GM10248 (cell line): Measurements from ENCODE around the gene APOD.
"Not testable (repeated sequence)": the region's sequence is repeated elsewhere in the genome, so short reads cannot be mapped to it uniquely, and the experiment has no call there.

Source experiments
- CTCF ChIA-PET: fragments of 300-600 bp; sonication (Branson Sonifier 250); formaldehyde crosslinking; extraction: SDS; loops from one replicate; lab custom pipeline; 2021; ENCODE audit warnings: antibody characterized with exemption; lab: Yijun Ruan, JAX
- POLR2A ChIA-PET: fragments of 350-650 bp; sonication (Branson Sonifier 250); formaldehyde crosslinking; extraction: SDS; loops from one replicate; lab custom pipeline; 2020; ENCODE audit warnings: antibody characterized with exemption; lab: Yijun Ruan, JAX
- DNase-seq: peaks from one replicate; pipeline ENCODE4 v3.0.0; 2012; ENCODE audit errors: extremely low spot score
- TF ChIP-seq, protein P1 (sequence below): IDR thresholded peaks from 2 replicates; pipeline ENCODE4 v1.5.1; 2012; ENCODE audit warnings: mild to moderate bottlenecking, low read depth; ENCODE audit errors: extremely low read depth, missing control alignments, control extremely low read depth

Gene APOD

GRCh38 chr3:195622012-195622411 is 38.3 kb upstream of the APOD start:
- CTCF ChIA-PET: interaction anchor here (0.8 kb wide), 1 partner anchor 125 kb away, joined by 3 read pairs; no protein-coding TSS in a partner anchor
- DNase-seq, POLR2A ChIA-PET: not testable (repeated sequence)

- DNase-seq, CTCF ChIA-PET, POLR2A ChIA-PET: not testable (repeated sequence)
These were observed 37.4 kb upstream of the APOD start for GRCh38 chr3:195621095-195621494.

- CTCF ChIA-PET, DNase-seq, POLR2A ChIA-PET: not testable (repeated sequence)
These were observed 36.7 kb upstream of the APOD start for GRCh38 chr3:195620476-195620875.

DNA sequence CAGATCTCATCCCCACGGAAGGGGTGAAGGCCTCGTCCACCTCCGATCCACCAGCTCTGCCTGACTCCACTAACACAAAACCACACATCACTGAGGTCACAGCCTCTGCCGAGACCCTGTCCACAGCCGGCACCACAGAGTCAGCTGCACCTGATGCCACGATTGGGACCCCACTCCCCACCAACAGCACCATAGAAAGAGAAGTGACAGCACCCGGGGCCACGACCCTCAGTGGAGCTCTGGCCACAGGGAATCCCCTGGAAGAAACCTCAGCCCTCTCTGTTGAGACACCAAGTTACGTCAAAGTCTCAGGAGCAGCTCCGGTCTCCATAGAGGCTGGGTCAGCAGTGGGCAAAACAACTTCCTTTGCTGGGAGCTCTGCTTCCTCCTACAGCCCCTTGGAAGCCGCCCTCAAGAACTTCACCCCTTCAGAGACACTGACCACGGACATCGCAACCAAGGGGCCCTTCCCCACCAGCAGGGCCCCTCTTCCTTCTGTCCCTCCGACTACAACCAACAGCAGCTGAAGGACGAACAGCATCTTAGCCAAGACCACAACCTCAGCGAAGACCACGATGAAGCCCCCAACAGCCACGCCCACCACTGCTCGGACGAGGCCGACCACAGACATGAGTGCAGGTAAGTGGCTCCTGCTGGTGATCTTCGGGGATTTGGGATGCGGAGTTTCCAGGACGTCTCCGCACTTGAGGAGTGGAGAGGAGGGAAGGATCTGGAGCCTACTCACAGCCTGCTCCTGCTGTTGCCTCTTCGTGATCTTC is 36.0 kb upstream of the APOD start:
- CTCF ChIA-PET, DNase-seq, POLR2A ChIA-PET: not testable (repeated sequence)

GRCh38 chr3:195617784-195618659 is 34.3 kb upstream of the APOD start:
- POLR2A ChIA-PET, CTCF ChIA-PET, DNase-seq: not testable (repeated sequence)

- POLR2A ChIA-PET, CTCF ChIA-PET, DNase-seq: not testable (repeated sequence)
These were observed 33.4 kb upstream of the APOD start for GRCh38 chr3:195617134-195617533.

DNA sequence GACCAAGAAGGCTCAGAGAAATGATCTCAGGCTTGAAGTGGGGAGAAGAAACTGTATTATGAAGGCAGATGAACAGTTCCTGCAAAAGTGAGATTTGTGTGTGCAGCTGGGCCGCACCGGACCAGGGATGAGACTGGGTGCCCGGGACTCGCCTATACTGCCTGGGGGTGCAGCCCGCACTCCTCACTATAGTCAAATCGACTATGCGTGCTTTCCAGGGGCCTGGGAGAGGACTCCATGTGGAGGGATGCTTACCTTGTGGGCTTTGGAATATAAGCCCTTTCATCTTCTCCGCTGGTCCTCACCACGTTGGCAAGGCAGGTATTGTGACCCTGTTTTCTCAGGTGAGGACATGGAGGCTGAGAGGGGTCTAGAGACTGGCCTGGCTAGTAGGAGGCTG is 32.9 kb upstream of the APOD start:
- TF ChIP-seq, protein P1, sequence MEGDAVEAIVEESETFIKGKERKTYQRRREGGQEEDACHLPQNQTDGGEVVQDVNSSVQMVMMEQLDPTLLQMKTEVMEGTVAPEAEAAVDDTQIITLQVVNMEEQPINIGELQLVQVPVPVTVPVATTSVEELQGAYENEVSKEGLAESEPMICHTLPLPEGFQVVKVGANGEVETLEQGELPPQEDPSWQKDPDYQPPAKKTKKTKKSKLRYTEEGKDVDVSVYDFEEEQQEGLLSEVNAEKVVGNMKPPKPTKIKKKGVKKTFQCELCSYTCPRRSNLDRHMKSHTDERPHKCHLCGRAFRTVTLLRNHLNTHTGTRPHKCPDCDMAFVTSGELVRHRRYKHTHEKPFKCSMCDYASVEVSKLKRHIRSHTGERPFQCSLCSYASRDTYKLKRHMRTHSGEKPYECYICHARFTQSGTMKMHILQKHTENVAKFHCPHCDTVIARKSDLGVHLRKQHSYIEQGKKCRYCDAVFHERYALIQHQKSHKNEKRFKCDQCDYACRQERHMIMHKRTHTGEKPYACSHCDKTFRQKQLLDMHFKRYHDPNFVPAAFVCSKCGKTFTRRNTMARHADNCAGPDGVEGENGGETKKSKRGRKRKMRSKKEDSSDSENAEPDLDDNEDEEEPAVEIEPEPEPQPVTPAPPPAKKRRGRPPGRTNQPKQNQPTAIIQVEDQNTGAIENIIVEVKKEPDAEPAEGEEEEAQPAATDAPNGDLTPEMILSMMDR: no peak
- ChIA-PET POLR2A (no interaction called here), CTCF (no interaction called here)
- peak; percentile 9 for DNase-seq

DNA sequence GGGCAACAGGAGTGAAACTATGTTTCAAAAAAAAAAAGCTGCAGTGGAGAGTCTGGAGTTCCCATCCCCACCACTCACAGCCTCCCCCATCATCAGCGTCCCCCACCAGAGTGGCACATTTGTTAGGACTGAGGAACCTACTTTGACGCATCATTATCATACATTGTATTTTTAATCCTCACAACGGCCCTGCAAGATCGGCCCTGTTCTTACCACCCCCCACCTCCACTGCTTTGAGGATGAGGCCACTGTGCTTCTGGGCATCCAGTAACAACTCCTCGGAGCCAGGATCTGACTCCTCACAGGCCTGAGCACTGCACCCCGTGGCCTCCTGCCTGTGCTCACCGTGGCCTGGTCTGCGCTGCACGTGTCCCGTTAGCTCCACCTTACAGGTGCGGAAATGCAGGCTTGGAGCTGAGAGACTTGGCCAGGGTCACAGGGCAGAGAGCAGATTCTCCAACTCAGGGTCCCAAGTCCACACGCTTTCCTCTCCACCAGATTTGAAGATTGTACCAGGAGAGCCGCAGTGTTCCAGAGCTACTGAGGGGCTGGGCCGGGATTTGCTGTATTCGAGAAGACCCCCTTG is 32.3 kb upstream of the APOD start:
- POLR2A ChIA-PET, CTCF ChIA-PET: not testable (repeated sequence)

DNA sequence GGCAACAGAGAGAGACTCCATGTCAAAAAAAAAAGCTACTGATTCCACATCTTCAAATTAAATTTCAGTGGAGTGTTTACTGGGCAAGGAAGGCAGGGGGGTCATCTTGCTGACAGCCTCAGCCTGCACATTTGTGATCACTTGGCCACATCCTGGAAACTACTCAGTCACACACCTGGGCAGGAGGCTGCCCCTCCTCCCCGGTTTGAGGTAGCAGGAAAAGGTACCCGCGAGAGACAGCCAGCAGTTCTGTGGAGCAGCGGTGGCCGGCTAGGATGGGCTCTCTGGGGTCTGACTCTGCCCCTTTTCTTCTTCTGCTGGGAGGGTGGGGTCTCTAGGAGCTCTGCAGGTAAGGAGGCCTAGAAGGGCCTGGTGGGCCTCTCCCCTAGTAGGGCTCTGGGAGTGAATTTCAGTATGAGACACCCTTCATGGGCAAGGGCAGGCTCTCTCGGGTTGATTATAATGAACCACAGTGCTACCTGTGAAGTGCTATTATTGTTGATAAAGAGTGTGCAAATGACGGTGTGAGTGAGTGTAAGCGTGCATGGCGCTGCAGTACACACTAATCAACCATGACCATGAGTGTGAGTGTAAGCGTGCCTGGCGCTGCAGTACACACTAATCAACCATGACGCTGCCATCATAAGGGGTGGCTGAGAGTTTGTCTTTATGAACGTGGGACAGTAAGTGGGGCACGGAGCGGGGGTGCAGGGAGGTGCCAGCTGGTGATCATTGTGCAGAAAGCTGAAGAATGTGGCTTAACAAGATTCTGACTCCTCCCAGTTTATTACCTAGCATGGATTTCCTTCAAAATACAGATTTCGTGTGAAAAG is 31.1 kb upstream of the APOD start:
- POLR2A ChIA-PET, CTCF ChIA-PET, DNase-seq: not testable (repeated sequence)

More for the DNA sequence above, 32.3 kb upstream of the APOD start:
- DNase-seq: not testable (repeated sequence)

DNA sequence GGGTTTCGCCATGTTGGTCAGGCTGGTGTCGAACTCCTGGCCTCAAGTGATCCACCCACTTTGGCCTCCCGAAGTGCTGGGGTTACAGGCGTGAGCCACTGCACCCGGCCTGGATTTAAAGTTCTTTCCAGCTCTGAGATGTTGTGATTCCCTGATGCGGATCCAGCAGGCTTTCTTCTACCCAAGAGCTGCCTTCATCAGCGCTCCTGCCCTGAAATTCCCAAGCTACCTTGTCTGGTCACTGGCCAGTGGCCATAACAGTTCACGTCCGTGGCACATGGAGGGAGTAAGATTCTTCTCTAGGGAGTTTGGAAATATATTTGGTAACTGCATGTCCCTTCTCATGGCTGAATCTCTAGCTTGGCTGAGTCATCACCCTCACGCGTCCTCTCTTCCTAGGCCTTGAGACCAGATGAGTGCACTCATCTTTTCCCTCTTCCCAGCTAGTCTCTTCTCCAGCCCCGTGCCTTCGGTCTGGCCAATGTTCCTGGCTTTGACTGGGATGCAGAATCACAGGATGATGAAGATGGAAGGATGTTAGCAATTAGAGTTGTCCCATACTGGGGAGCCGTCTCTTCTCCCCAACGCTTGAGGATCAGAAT is 29.8 kb upstream of the APOD start:
- POLR2A ChIA-PET: no interaction called here
- CTCF ChIA-PET: interaction anchor here (1.1 to 1.3 kb wide), 3 partner anchors 58 to 342 kb away, joined by 3 to 4 read pairs (median 4); partner anchors contain the start of gene XXYLT1
- TF ChIP-seq, protein P1: no peak
- no peak for DNase-seq
